SW480 (cell line): ENCODE results near the gene TPRG1L.

Experiments used
- DNase-seq: peaks from one replicate; pipeline ENCODE4 v3.0.0-alpha.2; 2016; ENCODE audit warnings: low spot score

The TPRG1L gene

DNA sequence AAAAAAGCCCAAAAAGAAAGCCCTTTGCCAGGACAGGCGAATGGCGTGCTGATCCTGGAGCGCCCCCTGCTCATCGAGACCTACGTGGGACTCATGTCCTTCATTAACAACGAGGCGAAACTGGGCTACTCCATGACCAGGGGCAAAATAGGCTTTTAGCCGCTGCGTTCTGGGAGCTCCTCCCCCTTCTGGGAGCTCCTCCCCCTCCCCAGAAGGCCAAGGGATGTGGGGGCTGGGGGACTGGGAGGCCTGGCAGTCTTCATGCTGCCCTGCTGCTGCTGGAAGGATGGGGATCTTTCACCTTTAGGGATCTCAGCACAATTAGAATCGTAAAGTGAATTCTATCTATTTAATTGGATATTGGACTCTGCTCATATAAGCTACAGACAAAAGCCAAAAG is 3.6 kb downstream of the TPRG1L start:
- no peak for DNase-seq

DNA sequence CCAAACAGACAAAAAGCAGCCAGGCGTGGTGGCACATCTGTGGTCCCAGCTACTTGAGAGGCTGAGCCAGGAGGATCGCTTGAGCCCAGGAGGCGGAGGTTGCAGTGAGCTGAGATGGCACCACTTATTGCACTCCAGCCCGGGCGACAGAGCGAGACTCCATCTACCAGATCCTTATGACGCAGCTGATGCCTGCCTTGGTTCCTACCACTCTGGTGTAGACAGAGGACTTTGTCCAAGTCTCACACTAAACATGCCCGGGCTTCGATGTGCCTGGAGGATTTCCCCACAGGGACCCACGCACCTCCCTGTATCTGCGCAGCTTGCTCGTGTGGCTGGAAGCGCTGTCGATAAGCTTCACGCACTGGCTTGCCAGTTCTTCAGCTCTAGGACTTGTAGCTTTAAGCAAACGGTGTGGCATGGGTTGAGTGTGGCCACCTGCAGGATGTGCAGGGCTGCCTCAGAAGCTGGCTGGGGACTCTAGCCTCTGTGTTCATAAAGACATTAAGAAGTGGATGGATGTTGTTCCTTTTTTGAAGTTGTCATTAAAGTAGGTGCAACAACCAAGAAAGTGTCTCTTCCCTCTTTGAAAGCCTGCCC is 4.8 kb downstream of the TPRG1L start:
- no peak for DNase-seq

DNA sequence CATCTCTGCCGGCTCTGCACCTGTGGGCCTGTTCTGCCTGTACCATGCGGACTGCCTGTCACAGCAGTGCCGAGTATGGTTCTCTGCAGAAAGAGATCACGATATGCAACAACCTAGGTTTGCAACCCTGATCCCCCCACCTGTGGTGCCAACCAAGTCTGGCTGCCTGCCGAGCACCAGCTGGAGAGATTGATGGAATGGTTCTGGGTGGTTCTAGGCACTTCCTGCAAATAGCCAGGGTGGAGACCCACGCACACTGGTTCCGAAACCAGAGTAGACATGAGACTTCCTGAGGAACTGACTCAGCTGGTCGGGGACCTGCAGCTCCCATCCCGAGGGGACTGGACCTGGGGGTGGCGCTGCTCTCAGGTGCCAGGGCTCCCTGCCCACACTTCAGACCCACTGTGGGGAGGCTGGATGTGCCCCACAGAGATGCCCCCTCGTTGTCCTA is 5.4 kb downstream of the TPRG1L start:
- no peak for DNase-seq

DNA sequence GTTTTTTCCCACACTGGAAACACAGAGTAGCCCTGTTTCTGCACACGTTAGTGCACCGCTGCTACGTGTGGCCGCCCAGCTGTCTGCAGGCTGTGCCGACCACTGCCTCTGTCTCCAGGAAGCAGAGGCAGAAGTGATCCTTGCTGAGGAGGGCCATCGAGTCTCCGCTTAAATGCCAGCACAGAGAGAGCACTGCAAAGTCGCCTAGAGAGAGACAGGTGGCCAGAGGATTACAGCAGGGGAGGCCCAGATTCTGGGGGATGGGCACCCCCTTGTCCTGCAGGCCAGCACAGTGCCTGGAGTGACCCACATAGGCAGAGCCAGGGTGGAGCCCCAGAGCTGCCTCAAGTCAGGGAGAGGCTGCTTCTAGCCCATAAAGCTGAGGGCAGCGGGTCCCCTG is 6.1 kb downstream of the TPRG1L start:
- DNase-seq = no peak

DNA sequence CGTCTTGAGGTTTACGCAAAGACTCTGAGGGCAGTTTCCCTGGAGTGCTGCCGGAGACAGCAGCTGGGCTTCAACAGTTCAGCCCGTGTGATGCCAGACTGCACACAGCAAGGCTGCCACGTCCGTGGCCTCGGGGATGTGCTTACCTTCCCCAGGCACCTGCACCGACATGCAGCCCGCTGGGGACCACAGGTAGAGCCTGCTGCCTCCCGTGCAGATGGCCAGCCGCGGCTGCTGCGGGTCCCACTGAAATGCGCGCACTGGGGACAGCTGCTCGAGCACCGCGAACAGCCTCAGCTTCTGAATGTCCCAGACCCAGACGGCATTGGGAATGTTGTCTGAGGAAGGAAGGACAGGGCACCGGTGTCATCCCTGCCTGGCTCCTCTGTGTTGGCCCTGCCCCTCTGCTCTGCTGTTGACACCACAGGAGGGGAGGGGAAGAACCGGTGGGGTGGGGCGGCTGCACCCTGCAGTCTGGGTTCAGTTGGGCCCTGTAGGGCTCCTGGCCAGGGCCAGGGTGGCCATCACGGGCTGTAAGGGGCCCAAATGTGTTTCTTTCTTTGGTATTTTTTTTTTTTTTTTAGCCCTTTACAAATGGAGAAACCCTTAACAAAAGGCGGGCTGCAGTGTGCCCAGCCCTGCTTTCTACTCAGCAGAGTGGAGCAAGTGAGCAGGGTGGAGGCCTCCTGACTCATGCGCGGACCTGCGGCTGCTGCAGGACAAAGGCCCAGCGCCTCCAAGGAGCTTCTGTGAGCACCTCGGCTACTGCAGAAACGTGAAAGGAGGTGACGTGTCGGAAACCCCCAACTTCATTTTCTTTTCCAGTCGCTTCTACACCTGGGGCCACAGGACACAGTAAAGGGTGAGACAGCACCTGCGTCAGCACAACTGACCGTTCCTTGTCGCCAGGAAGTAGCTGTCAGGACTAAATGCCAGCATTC is 6.8 kb downstream of the TPRG1L start:
- DNase-seq = no peak

GRCh38 chr1:3632298-3632697 is 7.5 kb downstream of the TPRG1L start:
- no peak for DNase-seq

DNA sequence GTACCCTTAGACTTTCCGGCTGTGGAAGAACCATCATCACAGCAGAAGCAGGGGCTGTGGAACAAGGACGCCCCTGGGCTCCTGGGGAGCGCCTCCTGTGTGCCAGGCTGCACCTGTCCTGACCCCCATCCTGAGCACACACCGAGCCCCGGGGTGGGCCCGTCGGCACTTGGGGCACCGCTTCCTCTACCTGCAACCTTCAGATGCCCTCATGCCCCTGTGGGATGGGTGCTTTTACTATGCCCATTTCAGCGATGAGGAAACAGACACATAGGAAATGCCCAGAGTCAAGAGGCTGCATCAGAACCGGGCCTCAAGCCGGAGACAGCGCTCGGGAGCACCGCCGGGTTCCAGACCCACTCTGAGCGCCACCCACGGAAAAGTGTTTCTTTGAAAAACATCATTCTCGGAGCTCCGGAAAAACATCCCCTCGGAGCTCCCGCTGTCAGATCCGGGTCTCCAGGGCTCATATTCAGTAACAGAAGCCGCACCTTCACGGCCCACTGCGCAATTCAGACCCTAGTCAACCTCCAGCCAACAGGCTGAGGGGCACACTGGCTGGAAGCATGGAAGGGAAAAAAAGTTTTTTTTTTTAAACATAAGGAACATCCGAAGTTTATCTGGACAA is 8.0 kb downstream of the TPRG1L start:
- DNase-seq = no peak

- DNase-seq = no peak
Observed at GRCh38 chr1:3633344-3634058, 8.7 kb downstream of the TPRG1L start.

- DNase-seq = no peak
Observed at GRCh38 chr1:3634059-3634800, 9.4 kb downstream of the TPRG1L start.

DNA sequence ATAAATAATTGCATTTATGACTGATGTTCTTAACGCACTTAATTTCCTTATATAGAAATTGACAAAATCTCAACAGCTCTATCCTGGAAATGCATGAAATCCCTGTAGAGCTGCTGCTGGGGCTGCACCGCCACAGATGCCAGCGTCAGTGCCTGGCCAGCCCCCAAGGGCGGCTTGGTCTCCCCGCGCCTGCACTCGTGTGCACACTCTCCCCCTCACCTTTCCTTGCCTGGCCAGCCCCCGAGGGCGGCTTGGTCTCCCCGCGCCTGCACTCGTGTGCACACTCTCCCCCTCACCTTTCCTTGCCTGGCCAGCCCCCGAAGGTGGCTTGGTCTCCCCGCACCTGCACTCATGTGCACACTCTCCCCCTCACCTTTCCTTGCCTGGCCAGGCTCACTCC is 11.3 kb downstream of the TPRG1L start:
- no peak for DNase-seq

- DNase-seq = no peak
Observed at GRCh38 chr1:3636531-3636930, 11.7 kb downstream of the TPRG1L start.

- DNase-seq = no peak
Observed at GRCh38 chr1:3638027-3638426, 13.2 kb downstream of the TPRG1L start.

GRCh38 chr1:3638676-3639075 is 13.9 kb downstream of the TPRG1L start:
- DNase-seq = no peak

- DNase-seq = no peak
Observed at GRCh38 chr1:3639397-3639911, 14.6 kb downstream of the TPRG1L start.

- DNase-seq = no peak
Observed at GRCh38 chr1:3640121-3640837, 15.5 kb downstream of the TPRG1L start.

GRCh38 chr1:3641046-3641760 is 16.4 kb downstream of the TPRG1L start:
- no peak for DNase-seq

DNA sequence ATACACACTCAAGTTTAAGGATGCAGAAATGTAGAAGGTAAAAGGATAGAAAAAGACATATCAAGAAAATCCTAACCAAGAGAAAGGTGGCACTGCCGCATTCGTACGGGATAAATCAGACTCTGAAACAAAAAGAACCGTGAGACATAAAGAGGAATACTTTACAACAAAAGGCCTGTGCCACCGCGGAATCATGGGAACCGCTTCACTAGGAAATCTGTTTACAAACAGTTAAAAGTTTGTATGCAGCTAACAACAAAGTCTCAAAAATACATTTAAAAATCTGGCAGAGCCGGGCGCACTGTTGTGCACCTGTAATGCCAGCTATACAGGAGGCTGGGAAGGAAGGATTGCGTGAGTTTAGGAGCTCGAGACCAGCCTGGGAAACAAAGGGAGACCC is 17.0 kb downstream of the TPRG1L start:
- DNase-seq = no peak

GRCh38 chr1:3642919-3643675 is 18.3 kb downstream of the TPRG1L start:
- no peak for DNase-seq

GRCh38 chr1:3644273-3644672 is 19.5 kb downstream of the TPRG1L start:
- no peak for DNase-seq
